ENCODE measurements around the gene PAK6.

The PAK6 gene

DNA sequence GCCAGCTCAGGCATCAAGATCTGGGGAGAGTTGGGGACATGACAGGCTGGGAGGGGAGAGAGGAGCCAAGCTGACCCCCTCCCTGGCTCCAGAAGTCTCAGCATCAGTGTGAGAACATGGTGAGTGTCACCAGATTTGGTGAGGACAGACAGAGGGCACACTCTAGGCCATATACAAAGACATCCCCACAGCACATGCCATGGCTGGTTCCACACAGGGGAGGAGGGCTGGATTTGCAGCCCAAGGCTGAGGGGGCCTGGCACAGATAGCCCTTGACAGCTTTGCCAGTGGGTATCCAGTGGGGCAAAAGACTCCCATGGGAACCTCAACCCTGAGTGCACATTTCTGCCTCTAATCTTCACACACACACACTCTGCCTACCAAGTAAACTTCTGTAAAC lies 54.1 kb downstream of the PAK6 start:
- DNase-seq (ENCODE audit: low read depth): no peak

GRCh38 chr15:40293905-40294895 lies 55.3 kb downstream of the PAK6 start:
- no peak for DNase-seq (ENCODE audit: low read depth)

DNA sequence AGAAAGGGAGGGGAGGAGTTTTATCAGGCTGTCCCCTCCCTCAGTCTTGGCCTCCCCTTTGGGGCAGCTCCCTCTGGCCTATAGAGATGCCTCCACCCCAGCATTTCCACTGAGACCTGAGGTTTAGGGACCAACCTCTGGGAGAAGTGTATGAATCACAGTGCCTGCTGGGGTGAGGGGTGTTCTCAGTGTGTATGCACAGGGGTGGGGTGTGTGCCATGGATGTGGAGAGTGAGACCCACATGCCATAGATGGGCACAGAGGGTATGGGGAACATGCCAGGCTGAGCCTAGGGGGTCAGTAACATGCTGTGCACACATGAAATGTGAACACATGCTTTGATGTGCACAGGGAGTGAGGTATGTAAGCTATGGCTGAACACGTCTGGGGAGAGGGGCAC lies 56.4 kb downstream of the PAK6 start:
- no peak for DNase-seq (ENCODE audit: low read depth)

DNA sequence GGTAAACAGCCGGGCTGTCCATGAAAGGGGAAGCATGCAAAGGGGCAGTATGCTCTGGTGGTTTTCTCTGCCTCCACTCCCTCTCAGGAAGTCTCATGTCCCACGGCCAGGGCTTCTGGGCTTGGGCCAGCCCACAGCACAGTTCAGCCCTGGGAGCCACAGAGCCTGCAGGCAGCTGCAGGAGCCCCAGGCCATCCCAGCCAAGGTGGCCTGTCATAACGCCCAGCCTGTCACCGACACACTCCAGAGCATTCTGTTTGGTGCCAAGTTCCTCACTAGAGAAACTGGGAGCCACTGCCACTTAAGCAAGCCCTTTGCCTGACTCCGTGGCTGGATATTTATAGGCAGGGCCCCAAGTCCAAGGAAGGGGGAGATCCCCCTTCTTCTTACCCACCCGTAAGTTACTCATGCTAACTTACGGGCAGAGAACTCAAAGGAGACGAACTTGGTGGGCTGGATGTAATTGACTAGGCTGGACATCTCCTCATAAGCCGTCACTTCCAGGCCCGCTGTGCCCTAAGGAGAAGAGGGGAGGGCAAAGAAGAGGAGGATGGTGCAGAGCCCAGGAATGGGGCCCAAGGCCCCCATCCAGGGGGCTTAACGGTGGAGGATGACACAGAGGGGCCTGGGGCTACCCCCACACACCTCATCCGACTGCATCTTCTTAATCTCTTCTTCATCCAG lies 57.2 kb downstream of the PAK6 start:
- no peak for DNase-seq (ENCODE audit: low read depth)

DNA sequence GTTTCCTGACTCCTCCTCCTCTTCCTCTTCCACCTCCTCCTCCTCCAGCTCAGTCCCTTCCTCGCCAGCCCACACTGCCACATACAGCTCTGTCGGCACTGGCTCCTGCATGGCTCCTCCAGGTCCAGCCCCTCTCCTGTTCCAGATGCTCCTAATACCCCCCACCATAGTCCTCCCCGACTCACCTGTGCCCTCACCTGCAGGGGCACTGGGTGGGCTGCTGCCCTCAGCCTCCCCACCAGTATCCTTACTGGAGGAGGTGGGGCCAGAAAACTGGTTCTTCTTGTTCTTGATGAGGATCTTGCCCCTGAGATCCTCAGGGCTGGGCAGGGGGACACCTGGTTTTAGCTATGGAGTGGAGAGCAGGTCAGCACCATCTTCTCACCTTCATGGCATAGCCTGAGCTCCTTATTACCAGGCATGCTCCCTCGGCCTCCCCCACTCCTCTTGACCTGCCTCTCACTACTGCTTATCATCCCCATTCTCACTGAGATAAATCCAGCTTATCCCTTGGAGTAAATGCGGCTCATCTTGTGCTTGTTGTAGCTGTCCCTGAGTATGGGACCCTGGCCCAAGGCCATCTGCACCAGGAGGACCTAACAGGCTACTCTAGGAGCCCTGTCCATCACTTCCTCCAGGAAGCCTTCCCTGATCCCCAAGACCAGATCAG lies 57.8 kb downstream of the PAK6 start:
- DNase-seq (ENCODE audit: low read depth): no peak

- DNase-seq (ENCODE audit: low read depth): no peak
Measured at GRCh38 chr15:40297356-40297755, 58.5 kb downstream of the PAK6 start.

GRCh38 chr15:40298216-40298935 lies 59.5 kb downstream of the PAK6 start:
- no peak for DNase-seq (ENCODE audit: low read depth)

GRCh38 chr15:40300367-40300766 lies 61.5 kb downstream of the PAK6 start:
- no peak for DNase-seq (ENCODE audit: low read depth)

DNA sequence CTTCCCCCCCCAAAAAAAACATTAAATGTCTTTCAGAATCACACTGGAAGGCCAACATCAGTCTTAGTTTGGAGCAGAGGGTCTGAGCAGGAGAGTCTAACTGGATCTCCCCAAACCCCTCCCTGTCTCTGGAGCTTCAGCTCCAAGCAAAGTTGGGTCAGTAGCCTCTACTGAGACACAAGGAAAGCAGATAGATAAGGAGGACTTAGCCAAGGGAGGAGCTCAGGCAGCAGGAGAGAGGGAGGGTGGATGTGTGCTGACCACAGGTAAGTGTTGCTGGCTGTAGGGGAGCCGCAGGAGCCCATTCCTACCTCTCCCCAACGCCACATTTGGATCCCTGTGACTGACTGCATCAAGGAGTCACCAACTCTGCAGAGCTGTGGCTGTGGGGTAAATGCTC lies 61.9 kb downstream of the PAK6 start:
- DNase-seq (ENCODE audit: low read depth): no peak

GRCh38 chr15:40301467-40302179 lies 62.8 kb downstream of the PAK6 start:
- DNase-seq (ENCODE audit: low read depth): no peak

GRCh38 chr15:40302288-40302886 lies 63.5 kb downstream of the PAK6 start:
- no peak for DNase-seq (ENCODE audit: low read depth)

GRCh38 chr15:40302981-40303380 lies 64.1 kb downstream of the PAK6 start:
- no peak for DNase-seq (ENCODE audit: low read depth)

DNA sequence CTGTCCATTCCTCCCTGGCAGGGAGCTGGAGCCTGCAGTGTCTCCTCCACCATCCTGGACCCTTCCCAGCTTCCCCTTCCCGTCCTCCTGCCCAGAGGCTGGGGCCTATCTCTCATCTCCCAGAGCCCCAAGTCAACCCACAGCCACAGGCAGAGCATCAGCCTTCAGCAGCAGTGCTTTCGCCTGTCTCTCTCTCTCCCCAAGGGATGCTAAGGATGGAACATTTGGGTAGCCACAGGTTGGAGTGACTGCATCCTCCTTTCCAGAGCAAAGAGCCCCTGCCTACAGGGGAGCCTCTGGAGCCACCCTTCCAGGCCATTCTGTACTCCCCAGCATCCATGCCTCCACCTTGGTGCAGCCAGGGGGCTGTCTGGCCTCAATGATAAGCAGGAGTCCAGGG lies 64.7 kb downstream of the PAK6 start:
- DNase-seq (ENCODE audit: low read depth): no peak

DNA sequence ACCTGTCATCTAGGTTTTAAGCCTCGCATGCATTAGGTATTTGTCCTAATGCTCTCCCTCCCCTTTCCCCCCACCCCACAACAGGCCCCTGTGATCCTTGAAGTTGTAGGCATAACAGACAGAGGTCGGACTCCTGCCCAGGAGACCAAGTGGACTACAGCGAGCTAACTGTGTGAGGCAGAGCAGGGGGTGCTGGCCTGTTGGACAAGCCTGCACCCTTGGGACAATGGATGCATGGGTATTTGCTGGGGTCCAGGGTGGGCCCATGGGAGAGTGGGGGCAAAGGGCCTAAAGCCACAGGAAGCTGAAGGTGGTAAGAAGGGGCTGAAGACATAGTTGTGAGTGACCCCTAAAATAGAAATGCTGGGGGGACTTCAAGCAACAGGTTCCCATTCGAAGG lies 66.4 kb downstream of the PAK6 start:
- no peak for DNase-seq (ENCODE audit: low read depth)

GRCh38 chr15:40306371-40306770 lies 67.5 kb downstream of the PAK6 start:
- no peak for DNase-seq (ENCODE audit: low read depth)

- DNase-seq (ENCODE audit: low read depth): no peak
Measured at GRCh38 chr15:40306908-40307307, 68.0 kb downstream of the PAK6 start.

GRCh38 chr15:40307421-40308211 lies 68.8 kb downstream of the PAK6 start, which contains the start of gene PLCB2:
Gene PLCB2 (minus strand): TSS chr15:40307935. CDS start chr15:40307672, 263 bp downstream.
- DNase-seq (ENCODE audit: low read depth): no peak

DNA sequence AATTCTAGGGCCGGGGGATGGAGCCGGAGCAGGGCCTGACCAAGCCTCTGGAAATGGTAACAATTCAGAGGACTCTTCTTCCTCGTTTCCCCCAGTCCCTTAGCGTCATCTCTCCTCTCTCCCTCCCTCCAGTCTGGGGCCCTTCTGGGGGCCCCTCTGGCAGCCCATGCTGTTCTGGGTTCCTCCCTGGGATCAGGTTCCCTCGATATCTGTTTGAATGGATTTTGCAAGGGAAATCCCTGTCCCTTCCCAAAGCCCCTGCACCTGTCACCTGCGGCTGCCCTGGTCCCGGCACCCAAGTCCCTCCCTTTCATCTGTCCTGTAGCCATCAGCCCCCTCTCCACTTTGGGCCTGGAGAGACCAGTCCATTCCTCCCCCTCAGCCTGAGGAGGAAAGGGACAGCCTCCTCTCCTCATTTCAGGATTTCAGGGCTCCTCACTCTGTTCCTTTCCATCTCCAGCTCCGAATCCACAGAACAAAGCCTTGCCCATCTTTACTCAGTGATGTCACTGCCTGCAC lies 70.5 kb downstream of the PAK6 start:
- DNase-seq (ENCODE audit: low read depth): no peak

DNA sequence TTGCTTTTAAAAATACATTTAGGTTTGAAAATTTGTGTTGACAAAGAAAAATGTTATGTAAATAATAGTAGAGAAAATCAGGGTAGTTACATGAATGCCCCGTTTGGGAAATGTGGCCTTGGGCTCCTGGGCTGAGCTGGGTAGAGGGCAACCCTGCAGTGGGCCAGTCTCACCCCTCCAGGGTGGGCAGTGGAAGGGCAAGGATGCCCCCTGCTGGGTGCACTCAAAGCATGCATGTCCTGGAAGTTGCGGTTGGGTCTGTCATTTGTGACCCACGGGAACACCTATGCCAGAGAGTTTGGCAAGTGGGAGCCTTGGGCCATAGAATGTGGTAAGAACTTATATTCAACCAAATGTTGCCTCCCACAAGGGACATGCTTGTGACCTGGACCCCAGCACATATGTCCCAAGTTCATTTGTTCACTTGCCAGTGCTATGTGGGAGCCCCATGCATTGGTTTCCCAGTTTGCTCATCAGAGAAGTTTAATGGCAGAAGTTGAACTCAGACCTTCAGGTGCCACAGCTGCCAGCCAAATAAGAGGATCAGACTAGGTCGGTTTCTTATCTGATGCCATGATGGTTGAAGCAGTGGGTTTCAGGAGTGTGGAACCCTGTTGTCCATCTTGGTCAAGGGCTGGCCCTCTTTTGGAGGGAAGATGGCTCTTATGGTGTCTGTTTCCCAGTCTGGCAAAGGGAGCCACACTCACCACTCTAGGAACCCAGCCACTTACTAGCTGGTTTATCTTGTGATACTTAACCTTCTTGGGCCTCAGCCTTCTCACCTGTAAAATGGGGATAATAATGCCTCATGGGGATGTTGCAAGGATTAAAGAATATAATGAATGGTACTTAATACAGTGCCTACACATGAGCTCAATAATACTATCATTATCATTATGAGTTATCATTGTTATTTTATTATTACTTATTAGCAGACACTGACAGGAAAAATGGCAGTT lies 71.4 kb downstream of the PAK6 start:
- no peak for DNase-seq (ENCODE audit: low read depth)
